ENCODE data around the gene ATF7IP.
A peak's percentile ranks its signal among the peaks of the same experiment; 100 is the strongest.

ATF7IP gene

GRCh38 chr12:14505626-14506596 is 140.4 kb downstream of the ATF7IP start:
- no peak for FAIRE-seq

- no peak for FAIRE-seq
These were observed 145.1 kb downstream of the ATF7IP start for GRCh38 chr12:14510574-14510973.

- FAIRE-seq, result peak; percentile 79
These were observed 148.8 kb downstream of the ATF7IP start for GRCh38 chr12:14514154-14514842.

GRCh38 chr12:14514946-14515345 is 149.5 kb downstream of the ATF7IP start:
- FAIRE-seq, result no peak

GRCh38 chr12:14521822-14522221 is 156.3 kb downstream of the ATF7IP start:
- FAIRE-seq, result peak; percentile 32

- no peak for FAIRE-seq
These were observed 160.5 kb downstream of the ATF7IP start for GRCh38 chr12:14525964-14526363.

GRCh38 chr12:14532152-14532551 is 166.7 kb downstream of the ATF7IP start:
- no peak for FAIRE-seq

- no peak for FAIRE-seq
These were observed 171.6 kb downstream of the ATF7IP start for GRCh38 chr12:14537088-14537487.

- no peak for FAIRE-seq
These were observed 175.4 kb downstream of the ATF7IP start for GRCh38 chr12:14540801-14541462.

- FAIRE-seq, result no peak
These were observed 180.0 kb downstream of the ATF7IP start for GRCh38 chr12:14545144-14546124.

- no peak for FAIRE-seq
These were observed 182.1 kb downstream of the ATF7IP start for GRCh38 chr12:14547571-14547970.

GRCh38 chr12:14548609-14549008 is 183.1 kb downstream of the ATF7IP start:
- no peak for FAIRE-seq

Data from A204.1 (cell line).